GM12801 (cell line): Measurements from ENCODE around the gene CLSTN3.

Experiments
- CTCF ChIP-seq: IDR thresholded peaks from one replicate; pipeline ENCODE4 v1.5.1; 2011; ENCODE audit warnings: control low read depth; ENCODE audit not compliant: insufficient read length; ENCODE audit errors: extremely low read depth

Gene CLSTN3

GRCh38 chr12:7092229-7092985, 37.8 kb upstream of the CLSTN3 start, which contains the start of gene C1R:
C1R (minus strand) TSS chr12:7092445; CDS start chr12:7092388, 57 bp downstream.
- TF ChIP-seq CTCF: peak; percentile 29

- TF ChIP-seq CTCF: no peak
Measured at GRCh38 chr12:7092986-7093460, 37.1 kb upstream of the CLSTN3 start.

- no peak for TF ChIP-seq CTCF
Measured at GRCh38 chr12:7093486-7093885, 36.7 kb upstream of the CLSTN3 start.

GRCh38 chr12:7093892-7094291, 36.3 kb upstream of the CLSTN3 start:
- no peak for TF ChIP-seq CTCF

GRCh38 chr12:7096006-7096932, 33.9 kb upstream of the CLSTN3 start:
- no peak for TF ChIP-seq CTCF

GRCh38 chr12:7096979-7097378, 33.2 kb upstream of the CLSTN3 start:
- no peak for TF ChIP-seq CTCF

- no peak for TF ChIP-seq CTCF
Measured at GRCh38 chr12:7099290-7099996, 30.7 kb upstream of the CLSTN3 start.
